Measurements from ENCODE around the gene CFAP54. TPM values are rescaled to one million over a fixed set of nuclear protein-coding genes. Genes with fewer than 3 reads are reported as not detected.

The CFAP54 gene
- total and polyA plus RNA-seq, 2 of the 4 experiments (the other 2 are of a cell fraction): 0.18 to 0.41 TPM

DNA sequence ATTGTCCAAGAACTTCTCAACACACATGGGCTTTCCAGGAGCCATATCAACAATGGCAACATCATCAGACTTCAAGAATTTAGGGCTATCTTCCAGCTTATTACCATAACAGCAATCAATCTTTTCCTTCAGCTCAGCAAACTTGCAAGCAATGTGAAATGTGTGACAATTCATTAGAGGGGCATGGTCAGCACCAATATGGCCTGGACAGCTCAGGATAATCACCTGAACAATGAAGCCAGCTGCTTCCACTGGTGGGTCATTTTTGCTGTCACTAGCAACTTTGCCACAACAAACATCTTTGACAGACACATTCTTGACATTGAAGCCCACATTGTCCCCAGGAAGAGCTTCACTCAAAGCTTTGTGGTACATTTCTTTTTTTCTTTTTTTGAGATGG lies 411.8 kb downstream of the CFAP54 start:
- Histone ChIP-seq H2BK20ac (ENCODE audit: low read depth, low read length) (no peak overlapping the region), H3K23ac (ENCODE audit: low read depth, low read length) (no peak overlapping the region), H3K4me2 (ENCODE audit: low read depth, low read length) (no peak overlapping the region), H2AK5ac (ENCODE audit: low read depth, low read length) (no peak overlapping the region), H3K4me1 (ENCODE audit: control insufficient read depth, insufficient read depth, low read length) (no peaks in the 10 kb centered on the region), H3K36me3 (ENCODE audit: control insufficient read depth, insufficient read depth, low read length) (no peaks in the 10 kb centered on the region), H4K5ac (ENCODE audit: low read depth, low read length) (no peak overlapping the region), H4K91ac (ENCODE audit: insufficient read depth, low read depth, low read length) (no peak overlapping the region), H3K4ac (ENCODE audit: low read depth, low read length) (no peak overlapping the region), H3K56ac (ENCODE audit: extremely low read depth, insufficient read depth, low read length) (no peak overlapping the region), H2BK5ac (ENCODE audit: low read depth, low read length, poor library complexity, severe bottlenecking) (no peak overlapping the region), H3K9ac (ENCODE audit: low read depth, low read length) (no peak overlapping the region), H2BK15ac (ENCODE audit: low read depth, low read length) (no peak overlapping the region), H3K9me3 (ENCODE audit: control insufficient read depth, insufficient read depth, low read length) (no peaks in the 10 kb centered on the region), H3K14ac (replicated peaks; ENCODE audit: low read depth, low read length) (no peak overlapping the region), H3K27me3 (ENCODE audit: control insufficient read depth, insufficient read depth, low read length) (peaks cover 10% of the 10 kb centered on the region), H2AFZ (replicated peaks; ENCODE audit: low read length, poor library complexity) (no peak overlapping the region), H4K20me1 (ENCODE audit: insufficient read depth, low read length) (no peaks in the 10 kb centered on the region), H3K27ac (ENCODE audit: insufficient read depth, low read length) (no peak overlapping the region), H3K4me3 (ENCODE audit: insufficient read depth, low read depth, low read length) (no peak overlapping the region), H3K18ac (ENCODE audit: low read depth, low read length) (no peak overlapping the region), H3K9me1 (ENCODE audit: insufficient read depth, low read length) (no peaks in the 10 kb centered on the region), H4K8ac (ENCODE audit: low read depth in 2 of 2, low read length in 2 of 2) (no peak overlapping the region), H3K79me1 (ENCODE audit: low read depth in 1 of 2, low read length in 2 of 2) (no peaks in the 10 kb centered on the region), H2BK120ac (ENCODE audit: low read depth, low read length) (no peak overlapping the region), H2AK9ac (replicated peaks; ENCODE audit: low read depth, low read length, poor library complexity) (no peak overlapping the region)
- BruUV-seq (replicated peaks): no TSS peak
- ChIA-PET POLR2A (ENCODE audit: unreplicated experiment) (no interaction called here), CTCF (interaction anchor here (0.8 kb wide), 1 partner anchor 18 kb away, joined by 3 read pairs; no protein-coding TSS in a partner anchor)
- dilution Hi-C loops (cut with HindIII; ENCODE audit: low sequenced_read_pairs, unreplicated experiment) (no loop called here), in situ Hi-C loops (cut with MboI; ENCODE audit: low sequenced_read_pairs) (no loop called here), intact Hi-C loops (cut with micrococcal nuclease) (no loop called here)
- no peak for ATAC-seq (ENCODE audit: low read depth)
- TF ChIP-seq CEBPB (IDR thresholded peaks at IDR 0.05; ENCODE audit: low read depth, low read length): no peak
- TF ChIP-seq, protein P1, sequence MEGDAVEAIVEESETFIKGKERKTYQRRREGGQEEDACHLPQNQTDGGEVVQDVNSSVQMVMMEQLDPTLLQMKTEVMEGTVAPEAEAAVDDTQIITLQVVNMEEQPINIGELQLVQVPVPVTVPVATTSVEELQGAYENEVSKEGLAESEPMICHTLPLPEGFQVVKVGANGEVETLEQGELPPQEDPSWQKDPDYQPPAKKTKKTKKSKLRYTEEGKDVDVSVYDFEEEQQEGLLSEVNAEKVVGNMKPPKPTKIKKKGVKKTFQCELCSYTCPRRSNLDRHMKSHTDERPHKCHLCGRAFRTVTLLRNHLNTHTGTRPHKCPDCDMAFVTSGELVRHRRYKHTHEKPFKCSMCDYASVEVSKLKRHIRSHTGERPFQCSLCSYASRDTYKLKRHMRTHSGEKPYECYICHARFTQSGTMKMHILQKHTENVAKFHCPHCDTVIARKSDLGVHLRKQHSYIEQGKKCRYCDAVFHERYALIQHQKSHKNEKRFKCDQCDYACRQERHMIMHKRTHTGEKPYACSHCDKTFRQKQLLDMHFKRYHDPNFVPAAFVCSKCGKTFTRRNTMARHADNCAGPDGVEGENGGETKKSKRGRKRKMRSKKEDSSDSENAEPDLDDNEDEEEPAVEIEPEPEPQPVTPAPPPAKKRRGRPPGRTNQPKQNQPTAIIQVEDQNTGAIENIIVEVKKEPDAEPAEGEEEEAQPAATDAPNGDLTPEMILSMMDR (conservative IDR thresholded peaks at IDR 0.05; ENCODE audit: low read depth, low read length): no peak
- TF ChIP-seq, protein P2, sequence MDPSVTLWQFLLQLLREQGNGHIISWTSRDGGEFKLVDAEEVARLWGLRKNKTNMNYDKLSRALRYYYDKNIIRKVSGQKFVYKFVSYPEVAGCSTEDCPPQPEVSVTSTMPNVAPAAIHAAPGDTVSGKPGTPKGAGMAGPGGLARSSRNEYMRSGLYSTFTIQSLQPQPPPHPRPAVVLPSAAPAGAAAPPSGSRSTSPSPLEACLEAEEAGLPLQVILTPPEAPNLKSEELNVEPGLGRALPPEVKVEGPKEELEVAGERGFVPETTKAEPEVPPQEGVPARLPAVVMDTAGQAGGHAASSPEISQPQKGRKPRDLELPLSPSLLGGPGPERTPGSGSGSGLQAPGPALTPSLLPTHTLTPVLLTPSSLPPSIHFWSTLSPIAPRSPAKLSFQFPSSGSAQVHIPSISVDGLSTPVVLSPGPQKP (IDR thresholded peaks at IDR 0.05; ENCODE audit: borderline replicate concordance, low read depth, low read length): no peak
- TF ChIP-seq RFX5 (IDR thresholded peaks at IDR 0.05; ENCODE audit: low read depth, low read length): no peak
- no peak for TF ChIP-seq POLR2A (IDR thresholded peaks at IDR 0.05; ENCODE audit: low read depth, low read length)
- TF ChIP-seq BHLHE40 (IDR thresholded peaks at IDR 0.05; ENCODE audit: low read depth, low read length): no peak
- TF ChIP-seq, protein P3, sequence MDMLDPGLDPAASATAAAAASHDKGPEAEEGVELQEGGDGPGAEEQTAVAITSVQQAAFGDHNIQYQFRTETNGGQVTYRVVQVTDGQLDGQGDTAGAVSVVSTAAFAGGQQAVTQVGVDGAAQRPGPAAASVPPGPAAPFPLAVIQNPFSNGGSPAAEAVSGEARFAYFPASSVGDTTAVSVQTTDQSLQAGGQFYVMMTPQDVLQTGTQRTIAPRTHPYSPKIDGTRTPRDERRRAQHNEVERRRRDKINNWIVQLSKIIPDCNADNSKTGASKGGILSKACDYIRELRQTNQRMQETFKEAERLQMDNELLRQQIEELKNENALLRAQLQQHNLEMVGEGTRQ (IDR thresholded peaks at IDR 0.05; ENCODE audit: low read depth, low read length): no peak
- no peak for TF ChIP-seq MAZ (IDR thresholded peaks at IDR 0.05; ENCODE audit: borderline replicate concordance, low read depth, low read length)
- TF ChIP-seq SMC3 (IDR thresholded peaks at IDR 0.05; ENCODE audit: low read depth, low read length): no peak
- TF ChIP-seq RAD21 (IDR thresholded peaks at IDR 0.05; ENCODE audit: low read length): no peak
- no peak for TF ChIP-seq NFE2L2 (IDR thresholded peaks at IDR 0.05; ENCODE audit: low read depth, low read length)
- no peak for TF ChIP-seq CHD1 (IDR thresholded peaks at IDR 0.05; ENCODE audit: low read depth, low read length)
- no peak for TF ChIP-seq MAFK (IDR thresholded peaks at IDR 0.05; ENCODE audit: low read depth, low read length)
- TF ChIP-seq FOS (IDR thresholded peaks at IDR 0.05; ENCODE audit: low read depth, low read length): no peak
- DNase-seq: no peak

Measured in IMR-90 (cell line).